IMR-90 (cell line): Measurements from ENCODE around the gene ASAP2. TPM values are rescaled to one million over a fixed set of nuclear protein-coding genes. Genes with fewer than 3 reads are reported as not detected.

ENCODE experiments used
- ATAC-seq: fragments of 200-7000 bp; cut with Tn5 transposase; 2 replicates; pipeline ENCODE4 v1.9.1; 2020; ENCODE audit warnings: low read depth, mild to moderate bottlenecking, moderate library complexity
- BruUV-seq: library from RNA; stranded (reverse); fragments of 400-500 nt; replicated peaks from 2 replicates; lab custom pipeline; 2021; lab: Mats Ljungman, UMichigan
- CTCF ChIA-PET: fragments of 300-600 bp; formaldehyde crosslinking; extraction: SDS; loops from one replicate; lab custom pipeline; 2021; ENCODE audit warnings: antibody characterized with exemption; lab: Yijun Ruan, JAX
- POLR2A ChIA-PET: fragments of 300-600 bp; sonication (Branson Sonifier 250); formaldehyde crosslinking; loops from one replicate; lab custom pipeline; 2022; ENCODE audit warnings: antibody characterized with exemption; ENCODE audit not compliant: unreplicated experiment; lab: Charles Lee
- DNase-seq: peaks from one replicate; pipeline ENCODE4 v3.0.0; 2013
- H2AFZ ChIP-seq: replicated peaks from 2 replicates; pipeline ENCODE3; 2013; ENCODE audit warnings: low read length, mild to moderate bottlenecking; ENCODE audit not compliant: poor library complexity
- H2AK5ac ChIP-seq: 2 replicates; pipeline ENCODE4 v1.6.1; 2013; ENCODE audit warnings: low read depth, low read length, inconsistent platforms
- H2AK9ac ChIP-seq: replicated peaks from 2 replicates; pipeline ENCODE3; 2013; ENCODE audit warnings: mild to moderate bottlenecking, low read depth, low read length, moderate library complexity; ENCODE audit not compliant: poor library complexity
- H2BK120ac ChIP-seq: 2 replicates; pipeline ENCODE4 v1.6.1; 2013; ENCODE audit warnings: low read depth, low read length, inconsistent platforms
- H2BK15ac ChIP-seq: 3 replicates; pipeline ENCODE4 v1.6.1; 2013; ENCODE audit warnings: low read depth, low read length, inconsistent platforms
- H2BK20ac ChIP-seq: 2 replicates; pipeline ENCODE4 v1.6.1; 2013; ENCODE audit warnings: low read depth, mild to moderate bottlenecking, inconsistent platforms, low read length, moderate library complexity
- H2BK5ac ChIP-seq: 2 replicates; pipeline ENCODE4 v1.6.1; 2013; ENCODE audit warnings: mild to moderate bottlenecking, low read depth, low read length, inconsistent platforms; ENCODE audit not compliant: poor library complexity, severe bottlenecking
- H3K14ac ChIP-seq: replicated peaks from 2 replicates; pipeline ENCODE4 v1.6.1; 2013; ENCODE audit warnings: low read depth, low read length, inconsistent platforms
- H3K18ac ChIP-seq: 2 replicates; pipeline ENCODE4 v1.6.1; 2013; ENCODE audit warnings: low read depth, low read length, control low read depth
- H3K23ac ChIP-seq: 2 replicates; pipeline ENCODE4 v1.6.1; 2013; ENCODE audit warnings: low read depth, low read length, inconsistent platforms
- H3K27ac ChIP-seq: 2 replicates; pipeline ENCODE4 v1.5.1; 2013; ENCODE audit warnings: mild to moderate bottlenecking, control low read depth, low read length; ENCODE audit not compliant: insufficient read depth
- H3K27me3 ChIP-seq: 2 replicates; pipeline ENCODE4 v1.6.1; 2013; ENCODE audit warnings: low read length; ENCODE audit not compliant: control insufficient read depth, insufficient read depth
- H3K36me3 ChIP-seq: 2 replicates; pipeline ENCODE4 v1.6.1; 2013; ENCODE audit warnings: low read length, mixed read lengths; ENCODE audit not compliant: control insufficient read depth, insufficient read depth
- H3K4ac ChIP-seq: 2 replicates; pipeline ENCODE4 v1.6.1; 2013; ENCODE audit warnings: low read depth, low read length, inconsistent platforms
- H3K4me1 ChIP-seq: 2 replicates; pipeline ENCODE4 v1.6.1; 2013; ENCODE audit warnings: low read length, mixed read lengths; ENCODE audit not compliant: control insufficient read depth, insufficient read depth
- H3K4me2 ChIP-seq: 2 replicates; pipeline ENCODE4 v1.6.1; 2013; ENCODE audit warnings: low read depth, mild to moderate bottlenecking, control low read depth, low read length, moderate library complexity
- H3K4me3 ChIP-seq: 2 replicates; pipeline ENCODE4 v1.5.1; 2013; ENCODE audit warnings: low read depth, mild to moderate bottlenecking, control low read depth, low read length, moderate library complexity; ENCODE audit not compliant: insufficient read depth
- H3K56ac ChIP-seq: 2 replicates; pipeline ENCODE4 v1.6.1; 2013; ENCODE audit warnings: low read length, inconsistent platforms; ENCODE audit not compliant: insufficient read depth; ENCODE audit errors: extremely low read depth
- H3K79me1 ChIP-seq, 2 experiments: 2 replicates each; pipeline ENCODE4 v1.6.1; 2013; ENCODE audit warnings: low read length in 2 of 2, inconsistent platforms in 1 of 2, low read depth in 1 of 2
- H3K9ac ChIP-seq: 2 replicates; pipeline ENCODE4 v1.6.1; 2013; ENCODE audit warnings: low read depth, low read length, control low read depth
- H3K9me1 ChIP-seq: 2 replicates; pipeline ENCODE4 v1.6.1; 2013; ENCODE audit warnings: low read length, inconsistent platforms; ENCODE audit not compliant: insufficient read depth
- H3K9me3 ChIP-seq: 2 replicates; pipeline ENCODE4 v1.6.1; 2013; ENCODE audit warnings: low read length; ENCODE audit not compliant: control insufficient read depth, insufficient read depth
- H4K20me1 ChIP-seq: 2 replicates; pipeline ENCODE4 v1.6.1; 2013; ENCODE audit warnings: low read length, inconsistent platforms; ENCODE audit not compliant: insufficient read depth
- H4K5ac ChIP-seq: 2 replicates; pipeline ENCODE4 v1.6.1; 2013; ENCODE audit warnings: mild to moderate bottlenecking, low read depth, low read length, control low read depth
- H4K8ac ChIP-seq, 2 experiments: 2 replicates each; pipeline ENCODE4 v1.6.1; 2013; ENCODE audit warnings: low read depth in 2 of 2, low read length in 2 of 2, control low read depth in 1 of 2, inconsistent platforms in 1 of 2
- H4K91ac ChIP-seq: 2 replicates; pipeline ENCODE4 v1.6.1; 2013; ENCODE audit warnings: low read depth, low read length, inconsistent platforms; ENCODE audit not compliant: insufficient read depth
- BHLHE40 ChIP-seq: fragments of 150-350 bp; IDR thresholded peaks from 2 replicates; pipeline ENCODE4 v1.6.1; 2016; ENCODE audit warnings: mild to moderate bottlenecking, low read depth, low read length
- MAFK ChIP-seq: IDR thresholded peaks from 2 replicates; pipeline ENCODE4 v1.6.1; 2012; ENCODE audit warnings: low read depth, low read length, improper control_type of control experiment
- MXI1 ChIP-seq: IDR thresholded peaks from 2 replicates; pipeline ENCODE4 v1.6.1; 2012; ENCODE audit warnings: low read depth, mild to moderate bottlenecking, low read length, moderate library complexity, borderline replicate concordance
- RAD21 ChIP-seq: IDR thresholded peaks from 2 replicates; pipeline ENCODE4 v1.6.1; 2012; ENCODE audit warnings: low read length, improper control_type of control experiment
- SMC3 ChIP-seq: fragments of 150-350 bp; IDR thresholded peaks from 2 replicates; pipeline ENCODE4 v1.6.1; 2016; ENCODE audit warnings: low read depth, mild to moderate bottlenecking, antibody characterized with exemption, low read length, moderate library complexity
- WGBS, 2 experiments: methylation state at CpG; one replicate each; pipeline versions ENCODE4 v1.1.5 to v1.1.7; 2013; ENCODE audit warnings: missing lambda C conversion rate in 2 of 2; ENCODE audit not compliant: insufficient read length in 1 of 2; ENCODE audit errors: extremely low coverage in 2 of 2; 5-methylcytosine and 5-hydroxymethylcytosine counted together
- dilution Hi-C: fragments of 300-500 bp; cut with HindIII; formaldehyde crosslinking; loops from one replicate; pipeline ENCODE4 v1.14.3; 2018; ENCODE audit warnings: low sequenced_read_pairs; ENCODE audit not compliant: unreplicated experiment
- in situ Hi-C: fragments of 300-500 bp; cut with MboI; formaldehyde crosslinking; loops from 3 replicates; pipeline ENCODE4 v1.14.3; 2019; ENCODE audit warnings: low sequenced_read_pairs, inconsistent platforms, mixed read lengths
- intact Hi-C: fragments of 100-400 bp; cut with micrococcal nuclease; formaldehyde crosslinking; loops from 2 replicates; pipeline ENCODE4 v1.10.0; 2022
- polyA plus RNA-seq, 3 experiments: library from polyadenylated mRNA; depleted of rRNA; stranded (reverse); fragments of >200 nt; gene quantifications; 2 replicates each; pipeline ENCODE4 v1.2.3, GENCODE V29; 2012; ENCODE audit warnings: low replicate concordance in 1 of 3
- total RNA-seq: library from RNA; depleted of rRNA; stranded (reverse); fragments of >200 nt; gene quantifications from 2 replicates; pipeline ENCODE4 v1.2.3, GENCODE V29; 2012

The ASAP2 gene
- total and polyA plus RNA-seq, 2 of the 4 experiments (the other 2 are of a cell fraction): 19.7 to 28.1 TPM

- TF ChIP-seq MXI1 (peak; percentile 86; the same call in 1 of the 2 replicates), RAD21 (no peak), BHLHE40 (peak; percentile 96)
These were observed 28.8 kb downstream of the ASAP2 start (continued) for GRCh38 chr2:9235147-9236044.

GRCh38 chr2:9236045-9236344 is 29.4 kb downstream of the ASAP2 start:
- dilution Hi-C loops (no loop called here), in situ Hi-C loops (no loop called here), intact Hi-C loops (no loop called here)
- H3K18ac ChIP-seq: peak overlapping the region; percentile 80
- no peak for ATAC-seq
- H2BK20ac ChIP-seq: peak overlapping the region; percentile 94
- ChIA-PET CTCF (interaction anchor here (1.1 kb wide), 1 partner anchor 30 kb away, joined by 3 read pairs; the partner anchor contains the start of gene ASAP2), POLR2A (interaction anchor here (0.6 kb wide), 1 partner anchor 273 kb away, joined by 8 read pairs; no protein-coding TSS in a partner anchor)
- no peaks in the 10 kb centered on the region for H3K27me3 ChIP-seq
- peak overlapping the region; percentile 87; the same call in 1 of the 2 replicates for H3K56ac ChIP-seq
- peak overlapping the region; percentile 98 for H4K91ac ChIP-seq
- peak overlapping the region; percentile 97 for H3K4ac ChIP-seq
- no TSS peak for BruUV-seq
- peaks cover 56 to 90% of the 10 kb centered on the region in 2 experiments for H3K79me1 ChIP-seq
- H3K36me3 ChIP-seq: no peaks in the 10 kb centered on the region; the same call in 1 of the 2 replicates
- no peak for DNase-seq
- H3K9ac ChIP-seq: peak overlapping the region; percentile 36; the same call in 1 of the 2 replicates
- H4K5ac ChIP-seq: peak overlapping the region; percentile 77
- peak overlapping the region; percentile 83 for H3K14ac ChIP-seq
- 95% methylated on average over 4 of the region's 7 CpGs; no CpG with 5 or more reads in 1 of the 2 experiments for WGBS, 2 experiments
- H3K4me2 ChIP-seq: no peak overlapping the region; the same call in 1 of the 2 replicates
- H2AFZ ChIP-seq: peak overlapping the region; percentile 2
- H3K9me1 ChIP-seq: peaks cover 47% of the 10 kb centered on the region
- H4K20me1 ChIP-seq: peaks cover 17% of the 10 kb centered on the region
- no peak overlapping the region for H3K4me3 ChIP-seq
- peak overlapping the region; percentile 95 for H3K23ac ChIP-seq
- peak overlapping the region; percentile 99 for H2BK5ac ChIP-seq
- peak overlapping the region; percentile 57 for H2BK15ac ChIP-seq
- H3K4me1 ChIP-seq: peaks cover 53% of the 10 kb centered on the region
- TF ChIP-seq SMC3 (no peak), MAFK (no peak)
- peak overlapping the region; percentile 97 for H2BK120ac ChIP-seq
- peak overlapping the region; percentile 89 to 98 for H4K8ac ChIP-seq
- H3K27ac ChIP-seq: peak overlapping the region; percentile 95
- peak overlapping the region; percentile 96 for H2AK9ac ChIP-seq
- H3K9me3 ChIP-seq: no peaks in the 10 kb centered on the region
- peak overlapping the region; percentile 96 for H2AK5ac ChIP-seq
